GM18502 (cell line): ENCODE data around the gene ZNF346.
A peak's percentile ranks its signal among the peaks of the same experiment; 100 is the strongest.

Source experiments
- ATAC-seq: cut with Tn5 transposase; IDR thresholded peaks from one replicate; pipeline ENCODE4 v1.9.1; 2021; ENCODE audit warnings: mild to moderate bottlenecking; ENCODE audit not compliant: unreplicated experiment, poor library complexity

ZNF346 gene

DNA sequence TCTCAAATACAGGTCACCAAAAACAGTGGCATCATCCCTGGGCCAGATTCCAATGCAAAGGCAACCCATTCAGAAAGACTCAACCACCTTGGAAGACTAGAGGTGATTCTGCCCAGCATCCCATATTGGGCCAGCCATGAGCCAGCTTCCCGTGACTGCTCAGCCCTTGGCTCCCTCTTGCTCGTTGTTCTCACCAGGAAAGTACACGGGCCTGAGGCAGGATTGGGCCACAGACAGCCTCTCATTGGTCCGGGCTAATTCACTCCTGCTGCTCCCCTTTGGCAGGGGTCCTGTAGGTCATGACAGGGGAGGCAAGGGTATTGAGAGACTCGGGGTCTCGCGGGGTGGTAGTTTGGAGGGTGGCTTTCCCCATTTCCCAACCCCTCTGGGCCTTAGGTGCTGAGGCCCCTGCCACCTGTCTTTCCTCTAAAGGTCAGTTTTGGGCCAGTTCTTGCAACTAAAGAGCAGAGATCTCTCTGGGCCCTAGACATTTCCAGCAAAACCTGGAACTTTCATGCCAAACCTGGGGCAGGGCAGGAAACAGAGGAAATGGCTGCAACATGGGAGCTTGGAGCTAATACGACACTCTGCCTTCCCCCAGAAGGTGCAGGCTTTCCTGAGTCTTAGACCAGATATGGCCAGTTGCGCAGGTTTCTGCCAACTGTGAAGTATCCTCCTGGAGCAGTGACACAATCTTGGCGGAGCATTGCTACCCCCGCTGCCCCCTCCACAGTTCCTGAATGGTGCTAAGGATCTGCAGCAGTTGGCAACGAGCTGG, 42.2 kb downstream of the ZNF346 start:
- ATAC-seq, result no peak

DNA sequence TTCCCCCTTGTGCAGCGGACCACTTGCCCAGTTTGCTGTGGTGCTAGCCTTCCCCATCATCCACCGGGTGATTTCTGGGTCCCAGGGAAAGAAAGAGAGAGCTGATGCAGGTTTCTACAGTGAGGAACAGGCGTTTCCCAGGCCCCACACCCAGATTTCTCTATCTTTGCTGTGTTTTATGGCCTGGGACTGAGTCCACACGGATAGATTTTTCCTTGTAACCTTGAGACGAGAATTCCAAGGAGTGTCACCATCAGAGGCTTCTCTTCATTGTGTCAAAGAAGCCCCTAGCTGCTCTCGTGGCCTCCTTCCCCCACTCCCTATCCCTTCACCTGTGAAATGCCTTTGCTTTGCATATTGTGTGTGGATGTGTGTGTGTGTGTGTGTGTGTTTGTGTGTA, 43.0 kb downstream of the ZNF346 start:
- no peak for ATAC-seq

DNA sequence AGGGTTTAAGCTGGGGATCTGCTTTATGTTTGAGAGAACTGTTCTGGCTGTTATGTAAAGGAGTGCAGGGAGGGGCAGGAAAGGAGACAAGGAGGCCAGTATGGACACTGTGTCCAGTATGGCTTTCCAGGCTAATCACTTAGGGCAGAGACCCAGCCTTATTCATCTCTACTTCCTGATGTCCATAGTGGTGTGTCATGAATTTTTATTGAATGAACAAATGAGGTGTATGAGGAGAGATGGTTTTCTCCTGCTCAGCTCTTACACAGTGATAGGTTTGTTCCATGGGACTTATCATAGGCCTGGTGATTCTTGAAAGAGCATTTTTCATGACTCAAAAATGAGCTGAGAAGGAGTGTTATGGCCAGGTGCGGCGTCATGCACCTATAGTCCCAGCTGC, 43.7 kb downstream of the ZNF346 start:
- ATAC-seq, result no peak

DNA sequence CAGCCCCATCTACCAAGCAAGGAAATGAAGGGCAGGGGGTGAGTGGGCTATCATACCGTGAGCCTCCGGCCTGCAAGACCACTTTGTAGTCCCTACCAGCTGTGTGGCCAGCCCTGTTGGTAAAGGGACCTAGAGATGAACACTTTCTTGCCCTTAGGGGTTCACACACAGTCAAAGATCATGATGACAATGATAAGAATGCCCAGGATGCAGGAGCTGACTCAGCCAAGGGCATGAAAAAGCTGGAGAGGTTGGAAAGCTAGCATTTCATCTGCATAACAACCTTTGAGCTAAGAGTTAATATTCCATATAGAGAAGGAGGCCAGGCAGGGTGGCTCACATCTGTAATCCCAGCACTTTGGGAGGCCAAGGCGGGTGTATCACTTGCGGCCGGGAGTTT, 45.0 kb downstream of the ZNF346 start:
- ATAC-seq, result no peak

GRCh38 chr5:177070536-177071191, 48.2 kb downstream of the ZNF346 start:
- no peak for ATAC-seq

- ATAC-seq, result peak; percentile 82
Observed at GRCh38 chr5:177071666-177072385, 49.3 kb downstream of the ZNF346 start.

DNA sequence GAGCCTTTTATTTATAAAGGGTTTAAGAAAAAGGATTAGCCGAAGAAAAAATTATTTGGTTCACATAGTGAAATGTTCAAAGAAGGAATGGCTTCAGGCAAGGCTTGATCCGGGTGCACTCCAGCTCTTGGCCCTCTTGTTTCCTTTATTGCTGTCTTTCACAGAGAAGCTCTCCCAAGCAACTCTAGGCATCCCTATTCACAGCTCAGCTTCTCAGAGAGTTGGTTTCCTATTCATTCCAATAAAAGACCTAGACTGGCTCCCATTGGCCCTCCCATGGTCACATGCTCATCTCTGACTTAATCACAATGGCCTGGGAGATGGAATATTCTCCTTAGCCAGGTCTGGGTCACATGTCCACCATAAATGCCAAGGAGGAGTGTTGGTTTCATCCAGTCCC, 54.8 kb downstream of the ZNF346 start:
- no peak for ATAC-seq

GRCh38 chr5:177079606-177080005, 57.1 kb downstream of the ZNF346 start:
- ATAC-seq, result no peak

GRCh38 chr5:177080265-177080664, 57.8 kb downstream of the ZNF346 start:
- no peak for ATAC-seq

GRCh38 chr5:177081859-177082258, 59.4 kb downstream of the ZNF346 start:
- no peak for ATAC-seq

GRCh38 chr5:177083357-177083756, 60.9 kb downstream of the ZNF346 start:
- ATAC-seq, result no peak

DNA sequence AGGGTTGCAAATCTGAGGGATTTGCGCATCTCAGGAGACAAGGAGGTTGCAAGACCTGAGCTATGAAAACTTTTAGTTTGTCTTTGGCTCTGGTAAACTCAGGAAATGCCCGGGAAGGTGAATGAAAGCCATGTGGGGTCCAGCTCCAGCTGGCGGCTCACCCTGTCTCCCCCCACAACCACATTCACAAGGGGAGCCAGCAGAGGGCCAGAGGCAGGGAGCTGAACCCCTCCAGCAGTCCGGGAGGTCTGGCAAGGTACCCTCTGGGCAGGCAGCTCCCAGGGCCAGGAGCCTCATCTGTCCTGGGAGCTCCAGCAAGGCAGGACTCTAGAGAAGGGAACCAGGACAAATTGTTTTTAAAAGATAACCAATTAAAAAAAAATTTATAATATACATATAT, 61.7 kb downstream of the ZNF346 start:
- ATAC-seq, result no peak

DNA sequence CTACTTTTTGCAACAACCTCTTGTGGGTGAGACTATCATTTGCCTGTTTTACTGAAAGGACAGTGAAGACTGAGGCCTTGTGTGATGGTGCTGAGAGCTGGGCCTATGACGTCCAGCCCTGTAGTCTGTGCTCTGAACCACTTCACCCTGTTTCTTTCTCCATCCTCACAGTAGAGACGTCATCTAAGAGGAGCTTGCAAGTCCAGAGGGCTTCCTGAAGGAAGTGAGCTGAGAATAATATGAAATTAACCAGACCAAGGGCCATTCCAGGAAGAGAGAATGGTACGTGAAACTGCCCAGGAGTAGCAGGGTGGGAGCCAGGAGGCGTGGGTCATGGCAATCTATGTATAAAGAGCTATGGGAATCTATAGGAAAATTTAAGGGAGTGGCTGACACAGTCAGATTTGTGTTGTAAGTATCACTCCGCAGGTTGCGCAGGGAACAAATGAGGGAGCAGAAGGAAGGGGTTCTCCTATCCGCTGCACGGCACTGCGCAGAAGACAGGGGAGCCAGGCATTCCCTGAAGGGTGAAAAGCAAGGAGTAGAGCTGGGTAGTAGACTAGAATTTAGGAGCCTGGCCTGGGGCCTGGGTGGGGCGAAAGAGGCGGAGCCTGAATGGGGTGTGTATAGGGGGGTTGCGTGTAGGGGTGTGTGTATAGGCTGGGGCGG, 63.6 kb downstream of the ZNF346 start:
- ATAC-seq, result no peak

- ATAC-seq, result peak; percentile 77
Observed at GRCh38 chr5:177086654-177087397, 64.3 kb downstream of the ZNF346 start, which contains the start of gene FGFR4. FGFR4 (plus strand) TSS chr5:177086915; CDS start chr5:177089603, 2,688 bp downstream.

GRCh38 chr5:177087398-177088005, 65.0 kb downstream of the ZNF346 start:
- no peak for ATAC-seq

- ATAC-seq, result no peak
Observed at GRCh38 chr5:177089127-177089526, 66.6 kb downstream of the ZNF346 start.

- no peak for ATAC-seq
Observed at GRCh38 chr5:177089825-177090641, 67.5 kb downstream of the ZNF346 start.

DNA sequence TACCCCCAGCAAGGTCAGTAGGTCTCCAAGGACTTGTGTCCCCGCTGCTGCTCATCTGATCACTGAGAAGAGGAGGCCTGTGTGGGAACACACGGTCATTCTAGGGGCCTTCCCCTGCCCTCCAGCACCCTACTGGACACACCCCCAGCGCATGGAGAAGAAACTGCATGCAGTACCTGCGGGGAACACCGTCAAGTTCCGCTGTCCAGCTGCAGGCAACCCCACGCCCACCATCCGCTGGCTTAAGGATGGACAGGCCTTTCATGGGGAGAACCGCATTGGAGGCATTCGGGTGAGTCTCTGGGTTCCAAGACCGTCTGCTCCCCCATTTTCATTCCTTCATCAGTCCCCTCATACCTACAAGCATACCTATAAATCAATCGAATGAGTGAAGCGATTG, 68.3 kb downstream of the ZNF346 start:
- ATAC-seq, result no peak

DNA sequence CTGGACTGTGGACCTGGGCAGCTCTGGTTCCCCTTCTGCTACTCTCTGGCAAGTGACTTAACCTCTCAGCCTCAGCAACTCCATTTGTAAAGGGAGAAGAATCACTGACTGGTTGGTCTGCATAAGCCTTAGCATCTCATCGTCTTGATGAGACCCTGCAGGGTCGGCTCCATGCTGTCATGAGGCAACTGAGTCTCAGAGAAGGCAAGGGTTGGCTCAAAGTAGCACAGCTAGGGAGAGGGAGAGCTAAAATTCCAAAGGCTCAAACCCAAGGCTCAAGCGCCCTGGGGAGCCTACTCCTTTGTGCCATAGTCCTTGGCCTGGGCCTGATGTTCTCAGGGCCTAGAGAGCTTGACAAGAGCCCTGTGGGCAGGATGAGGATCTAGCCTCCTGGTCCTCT, 68.7 kb downstream of the ZNF346 start:
- no peak for ATAC-seq
